Measurements from ENCODE around the gene AKAP5.
A peak's percentile ranks its signal among the peaks of the same experiment; 100 is the strongest.

The AKAP5 gene, protein sequence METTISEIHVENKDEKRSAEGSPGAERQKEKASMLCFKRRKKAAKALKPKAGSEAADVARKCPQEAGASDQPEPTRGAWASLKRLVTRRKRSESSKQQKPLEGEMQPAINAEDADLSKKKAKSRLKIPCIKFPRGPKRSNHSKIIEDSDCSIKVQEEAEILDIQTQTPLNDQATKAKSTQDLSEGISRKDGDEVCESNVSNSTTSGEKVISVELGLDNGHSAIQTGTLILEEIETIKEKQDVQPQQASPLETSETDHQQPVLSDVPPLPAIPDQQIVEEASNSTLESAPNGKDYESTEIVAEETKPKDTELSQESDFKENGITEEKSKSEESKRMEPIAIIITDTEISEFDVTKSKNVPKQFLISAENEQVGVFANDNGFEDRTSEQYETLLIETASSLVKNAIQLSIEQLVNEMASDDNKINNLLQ

DNA sequence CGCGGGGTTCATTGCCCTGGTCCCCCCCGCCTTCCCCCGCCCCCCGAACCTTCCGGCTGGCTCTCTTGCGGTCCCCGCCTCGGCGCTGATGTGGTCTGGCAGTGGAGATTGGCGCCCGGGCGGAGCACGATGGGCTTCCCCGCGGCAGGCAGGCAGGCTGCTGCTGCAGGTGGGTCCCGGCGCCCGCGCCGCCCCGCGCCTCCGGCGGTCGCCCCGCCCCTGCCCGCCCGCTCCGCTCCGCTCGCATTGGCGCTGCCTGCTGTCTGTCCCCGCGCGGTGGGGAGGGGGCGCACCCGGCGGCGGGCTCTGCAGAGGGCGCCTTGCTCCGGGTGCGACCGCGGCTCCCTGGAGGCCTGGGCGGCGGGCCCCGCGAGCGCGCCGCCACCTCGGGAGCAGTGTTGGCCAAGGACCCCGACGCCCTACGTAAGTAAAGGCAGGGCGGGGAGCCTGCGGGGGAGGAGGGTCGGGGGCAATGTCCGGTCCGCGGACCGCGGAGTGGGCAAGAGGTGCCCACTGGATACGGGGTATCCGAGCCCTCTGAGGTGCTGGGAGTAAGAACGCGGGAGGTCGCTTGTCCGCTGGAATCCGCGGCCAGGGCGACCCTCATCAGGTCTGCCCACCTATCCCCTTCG, at the start of gene AKAP5:
Gene AKAP5, plus strand, starts transcription at position 309 of the 632 bp plus-strand sequence. CDS start 2,896 bp downstream, outside the sequence.
- DNase-seq (ENCODE audit: low read depth) = no peak

DNA sequence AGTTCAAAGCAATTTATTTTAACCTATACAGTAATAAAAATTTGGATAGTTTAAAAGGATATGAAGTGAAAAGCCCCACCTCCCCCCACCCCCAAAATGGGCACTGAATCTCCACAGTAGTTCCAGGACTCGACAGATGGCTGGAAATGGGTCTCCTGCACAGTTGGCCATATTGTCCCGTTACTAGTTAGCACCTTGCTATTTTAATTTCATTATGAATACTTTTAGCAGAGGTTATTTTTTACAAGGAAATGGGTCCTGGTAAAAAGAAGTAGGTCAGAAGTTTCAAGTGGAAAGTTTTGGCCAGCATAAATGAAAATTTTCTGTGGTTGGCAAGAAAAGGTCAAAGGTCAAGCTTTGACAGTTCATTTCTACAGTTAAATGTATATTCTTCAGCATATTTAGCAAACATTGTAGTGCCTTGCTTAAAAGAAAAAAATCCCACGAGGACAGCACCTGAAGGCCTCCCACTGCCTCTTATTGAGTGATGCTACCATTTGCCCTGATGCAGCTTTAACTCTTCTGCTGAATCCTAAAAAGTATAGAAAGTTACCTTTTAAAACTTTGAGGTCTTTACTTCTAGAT, 48.9 kb upstream of the AKAP5 start:
- DNase-seq (ENCODE audit: low read depth) = no peak

DNA sequence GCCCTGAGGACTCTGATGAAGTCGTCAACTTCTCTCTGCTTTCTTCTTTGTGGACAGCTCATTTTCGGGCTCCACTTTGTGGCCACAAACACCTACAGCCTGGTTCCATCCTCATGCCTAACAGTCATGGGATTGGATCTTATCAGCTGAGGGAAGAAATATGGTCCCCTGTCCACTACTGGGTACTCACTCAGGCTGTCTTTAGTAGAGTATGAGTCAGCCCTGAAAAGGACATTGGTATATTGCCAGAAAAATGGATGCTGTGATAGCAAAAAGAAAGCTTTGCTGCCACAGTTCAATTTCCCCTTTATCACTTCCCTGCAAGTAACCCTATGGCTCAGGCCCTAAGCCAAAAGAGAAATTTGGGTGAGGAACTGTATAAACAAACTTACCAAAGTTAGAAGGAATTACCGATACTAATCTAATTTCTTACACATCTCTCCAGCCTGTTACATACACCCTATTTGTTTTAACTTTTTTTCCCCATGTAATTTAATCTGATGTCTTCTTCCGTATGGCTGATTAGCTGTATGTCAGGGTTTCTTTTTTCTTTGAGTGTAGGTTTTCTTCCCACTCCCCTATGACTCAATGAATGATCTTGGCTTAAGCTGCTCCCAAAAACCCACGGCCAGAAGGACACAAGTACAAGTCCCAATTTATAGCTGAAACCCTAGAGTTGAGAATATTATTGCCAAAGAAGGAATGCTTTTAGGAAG, 48.1 kb upstream of the AKAP5 start:
- DNase-seq (ENCODE audit: low read depth) = no peak

DNA sequence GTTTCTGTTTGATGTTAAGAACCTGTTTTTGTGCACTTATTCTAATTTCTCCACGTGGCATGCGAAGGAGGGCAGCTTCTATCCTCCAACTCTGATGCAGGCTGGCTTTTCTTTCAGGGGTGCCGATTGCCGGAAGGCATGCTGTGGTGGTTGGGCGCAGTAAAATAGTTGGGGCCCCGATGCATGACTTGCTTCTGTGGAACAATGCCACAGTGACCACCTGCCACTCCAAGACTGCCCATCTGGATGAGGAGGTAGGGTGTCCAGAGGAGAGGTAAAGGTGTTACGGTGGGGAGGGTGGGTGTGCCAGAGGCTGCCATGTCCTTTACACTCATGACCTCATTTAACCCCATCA, 47.6 kb upstream of the AKAP5 start:
- no peak for DNase-seq (ENCODE audit: low read depth)

- no peak for DNase-seq (ENCODE audit: low read depth)
Observed at GRCh38 chr14:64419003-64419402, 46.3 kb upstream of the AKAP5 start.

DNA sequence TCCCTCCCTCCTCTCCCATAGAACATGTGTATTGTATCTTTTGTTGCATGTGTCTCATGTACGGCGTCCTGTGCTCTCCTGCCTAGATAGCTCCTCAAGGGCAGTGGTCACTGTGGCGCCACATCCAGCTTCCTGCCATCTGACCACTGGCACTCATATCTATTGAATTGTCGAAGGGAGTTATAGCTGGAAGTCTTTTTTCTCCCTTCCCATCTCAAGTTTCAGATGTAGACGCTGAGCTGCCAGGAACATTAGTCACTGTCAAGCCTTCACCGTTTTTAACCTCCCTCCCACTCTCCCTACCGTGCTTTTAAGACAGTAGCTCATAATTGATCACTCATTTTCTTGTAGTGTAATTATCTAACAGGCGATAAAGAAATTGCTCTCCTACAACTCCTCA, 44.1 kb upstream of the AKAP5 start:
- no peak for DNase-seq (ENCODE audit: low read depth)

GRCh38 chr14:64422005-64422404, 43.3 kb upstream of the AKAP5 start:
- no peak for DNase-seq (ENCODE audit: low read depth)

GRCh38 chr14:64422756-64423155, 42.5 kb upstream of the AKAP5 start:
- DNase-seq (ENCODE audit: low read depth) = no peak

DNA sequence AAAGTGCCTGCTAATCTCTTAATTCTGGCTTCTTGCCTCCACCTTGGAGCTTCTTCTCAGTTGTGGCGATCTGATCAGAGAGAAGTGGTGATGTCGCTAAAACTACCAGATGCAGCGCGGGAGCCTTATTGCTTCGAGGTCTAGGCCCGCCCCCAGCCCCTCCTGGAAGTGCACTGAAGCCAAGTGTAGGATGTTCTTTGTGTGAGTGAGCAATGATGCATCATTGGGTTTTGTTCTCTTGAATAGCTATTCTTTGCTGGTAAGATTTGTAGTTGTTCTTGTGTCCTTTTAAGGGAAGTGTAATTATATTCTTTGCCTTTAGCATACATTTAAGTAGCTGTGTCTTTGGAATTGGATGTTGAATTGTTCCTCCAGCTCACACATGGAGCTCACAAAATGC, 41.3 kb upstream of the AKAP5 start:
- no peak for DNase-seq (ENCODE audit: low read depth)

- DNase-seq (ENCODE audit: low read depth) = no peak
Observed at GRCh38 chr14:64434528-64434927, 30.8 kb upstream of the AKAP5 start.

DNA sequence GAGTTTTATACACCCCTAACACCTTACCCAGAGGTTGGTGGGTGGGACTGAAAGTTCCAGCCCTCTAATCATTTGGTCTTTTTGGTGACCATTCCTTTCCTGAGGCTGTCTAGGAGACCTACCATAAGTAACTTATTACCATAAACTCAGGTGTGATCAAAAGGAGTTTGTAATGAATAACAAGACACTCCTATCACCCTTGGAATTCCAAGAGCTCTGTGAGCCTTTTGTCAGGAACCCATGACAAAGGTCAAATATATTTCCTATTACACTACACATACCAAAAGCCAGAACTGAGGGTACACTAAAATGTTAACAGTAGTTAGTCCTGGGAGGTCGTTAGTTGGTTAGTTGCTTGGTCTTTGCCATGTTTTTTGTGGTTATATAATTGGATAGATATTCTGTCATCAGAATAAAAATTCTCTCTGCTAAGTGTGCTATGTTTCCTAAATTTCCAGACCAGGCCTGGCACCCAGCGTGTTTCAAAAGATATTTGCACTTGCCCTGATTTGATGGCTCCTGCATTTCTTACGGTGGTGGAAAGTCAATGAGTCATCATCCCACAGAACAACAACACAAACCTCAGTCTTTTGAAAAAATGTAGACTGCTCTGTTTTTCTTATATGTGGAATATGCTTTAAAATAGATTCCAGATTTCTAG, 27.0 kb upstream of the AKAP5 start:
- peak; percentile 65 for DNase-seq (ENCODE audit: low read depth)

DNA sequence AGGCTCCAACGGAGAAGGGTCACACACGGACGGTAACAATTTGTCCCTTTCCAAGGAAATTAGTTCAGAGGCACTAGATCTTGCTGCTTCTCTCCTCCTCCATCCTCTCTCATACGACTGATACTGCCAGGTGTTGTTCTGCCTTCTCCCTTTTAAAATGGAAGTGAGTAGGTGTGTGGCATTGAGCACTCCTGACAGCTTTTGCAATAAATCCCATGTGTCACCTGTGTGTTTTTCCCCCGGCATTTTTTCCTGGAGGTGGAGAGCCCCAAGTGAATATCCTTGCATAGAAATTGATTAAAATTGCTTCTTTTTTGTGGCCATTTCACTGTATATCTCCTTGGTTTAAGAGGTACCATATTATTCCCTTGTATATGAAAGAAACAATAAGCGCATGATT, 26.2 kb upstream of the AKAP5 start:
- no peak for DNase-seq (ENCODE audit: low read depth)

DNA sequence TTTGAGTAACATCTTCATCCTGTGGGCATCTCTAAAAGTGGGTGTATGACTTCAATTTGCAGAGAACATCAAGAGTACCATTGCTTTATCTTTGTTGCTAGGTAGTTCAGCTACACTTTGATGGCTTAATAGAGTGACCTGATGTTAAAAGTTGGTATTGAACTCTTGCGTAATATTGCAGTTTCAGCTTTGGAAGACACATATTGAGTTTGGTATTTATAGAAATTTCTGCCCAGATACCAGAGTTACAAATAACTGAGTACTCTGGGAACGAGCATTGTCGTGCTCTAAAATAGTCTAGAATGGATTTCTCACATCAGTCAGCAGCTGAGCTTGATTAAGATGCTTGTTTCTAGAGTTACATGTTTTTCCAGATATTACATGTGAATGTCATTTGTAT, 24.8 kb upstream of the AKAP5 start:
- DNase-seq (ENCODE audit: low read depth) = no peak

DNA sequence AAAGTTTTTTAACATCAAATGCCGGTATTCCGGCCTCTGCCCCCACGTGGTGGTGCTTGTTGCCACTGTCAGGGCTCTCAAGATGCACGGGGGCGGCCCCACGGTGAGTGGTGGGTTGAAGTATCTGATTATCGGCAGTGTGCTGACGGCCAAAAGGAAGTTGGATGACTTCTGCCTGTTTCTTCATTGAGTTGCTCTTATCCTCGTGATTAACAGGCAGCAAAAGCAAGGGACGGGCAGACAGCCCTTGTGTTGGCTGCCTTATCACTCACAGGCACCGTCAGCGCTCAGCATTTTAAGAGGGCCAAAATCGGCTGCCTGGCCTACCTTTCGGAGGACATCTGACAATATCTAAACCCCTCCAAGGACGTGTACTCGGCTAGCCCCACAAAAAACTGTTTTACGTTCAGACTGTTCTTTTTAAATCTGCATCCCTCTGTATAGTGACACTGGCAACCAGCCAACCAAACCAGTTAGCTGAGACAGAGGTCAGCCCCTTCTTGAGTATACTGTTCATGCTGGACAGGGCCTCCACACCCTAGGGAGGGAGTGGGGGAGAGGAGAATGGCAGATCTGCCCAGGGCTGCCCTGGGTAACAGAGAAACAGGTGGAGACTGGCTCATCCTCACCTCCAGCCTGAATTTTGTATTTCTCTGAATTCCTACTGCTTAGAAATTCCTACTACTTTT, 22.9 kb upstream of the AKAP5 start:
- no peak for DNase-seq (ENCODE audit: low read depth)

- DNase-seq (ENCODE audit: low read depth) = no peak
Observed at GRCh38 chr14:64444140-64444539, 21.2 kb upstream of the AKAP5 start.

GRCh38 chr14:64444984-64445845, 20.1 kb upstream of the AKAP5 start:
- no peak for DNase-seq (ENCODE audit: low read depth)

GRCh38 chr14:64447876-64448670, 17.2 kb upstream of the AKAP5 start:
- no peak for DNase-seq (ENCODE audit: low read depth)

DNA sequence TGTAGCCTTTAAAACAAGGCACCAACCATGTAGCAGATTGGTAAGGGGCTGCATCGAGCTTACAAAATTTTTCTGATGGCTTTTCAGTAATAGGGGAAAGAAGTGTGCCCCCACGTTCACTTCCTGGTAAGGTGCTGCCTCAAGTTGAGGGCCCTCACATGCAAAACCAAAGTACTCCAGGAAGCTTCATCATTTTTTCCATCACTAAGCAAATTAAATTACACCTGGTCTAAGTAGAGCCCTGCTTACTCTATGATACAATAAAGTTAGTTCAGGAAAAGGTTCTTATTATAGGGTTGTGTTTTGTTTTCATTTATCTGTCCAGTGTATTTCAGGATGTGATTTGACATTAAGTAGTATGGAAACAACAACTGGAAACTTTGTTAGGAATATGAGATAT, 15.0 kb upstream of the AKAP5 start:
- no peak for DNase-seq (ENCODE audit: low read depth)

DNA sequence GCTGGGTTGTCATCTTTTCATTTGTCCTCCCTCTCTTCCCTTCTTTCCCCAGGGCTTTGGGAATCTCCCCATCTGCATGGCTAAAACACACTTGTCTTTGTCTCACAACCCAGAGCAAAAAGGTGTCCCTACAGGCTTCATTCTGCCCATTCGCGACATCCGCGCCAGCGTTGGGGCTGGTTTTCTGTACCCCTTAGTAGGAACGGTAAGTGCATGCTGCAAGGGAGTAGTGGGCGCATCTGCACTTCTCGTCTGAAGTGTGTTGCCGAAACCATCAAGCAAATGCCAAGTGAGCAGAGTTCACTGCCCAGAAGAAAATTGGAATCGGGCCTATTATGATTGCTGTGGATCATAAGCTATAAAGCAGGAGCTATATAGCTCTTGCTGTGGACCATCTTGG, 10.6 kb upstream of the AKAP5 start:
- no peak for DNase-seq (ENCODE audit: low read depth)

Measured in GM04504 (cell line).